GM19351 (cell line): ENCODE measurements around the gene ZBTB1.
"Not testable (repeated sequence)": the region's sequence is repeated elsewhere in the genome, so short reads cannot be mapped to it uniquely, and the experiment has no call there.

Experiments used
- ATAC-seq: cut with Tn5 transposase; IDR thresholded peaks from one replicate; pipeline ENCODE4 v1.9.1; 2021; ENCODE audit warnings: mild to moderate bottlenecking, moderate library complexity; ENCODE audit not compliant: unreplicated experiment

ZBTB1 gene

DNA sequence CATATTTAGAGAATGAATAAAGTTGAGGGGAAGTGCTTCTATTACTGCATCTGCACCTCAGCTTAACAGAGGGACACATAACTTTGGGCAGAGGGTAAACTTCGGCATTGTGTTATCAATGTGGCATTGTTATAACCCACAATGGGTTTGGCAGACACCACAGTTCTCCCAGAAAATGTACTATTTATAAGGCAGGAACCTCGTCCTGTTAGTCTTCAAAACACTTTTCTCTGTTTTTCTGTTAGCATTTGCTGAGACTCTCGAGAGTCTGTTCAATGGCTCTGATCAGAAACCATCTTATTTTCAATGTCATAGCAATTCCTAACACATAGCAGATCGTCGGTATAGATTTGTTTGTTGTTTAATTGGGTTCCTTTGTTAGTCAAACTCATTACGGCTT is 59.1 kb downstream of the ZBTB1 start:
- no peak for ATAC-seq

DNA sequence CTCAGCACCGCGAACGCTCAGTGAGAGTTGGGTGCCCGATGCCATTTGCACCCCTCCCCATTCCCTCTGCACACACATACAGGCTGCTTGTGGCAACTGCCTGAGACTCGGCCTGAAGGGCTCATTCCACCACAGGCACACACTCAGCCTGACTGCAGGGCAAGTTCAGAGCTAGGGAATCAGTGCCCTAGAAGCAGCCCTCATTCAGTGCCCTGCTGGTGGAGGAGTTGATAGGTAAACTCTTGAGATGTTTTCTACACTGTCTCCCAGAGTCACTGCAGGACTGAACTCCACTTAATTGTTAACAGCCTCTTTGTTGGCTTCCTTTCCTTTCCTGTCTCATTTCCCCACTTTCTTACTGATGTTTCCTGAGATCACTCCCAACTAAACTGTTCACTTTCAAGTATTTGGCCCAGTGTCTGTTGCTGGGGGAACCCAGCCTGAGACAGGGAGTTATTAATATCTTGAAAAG is 62.1 kb downstream of the ZBTB1 start:
- no peak for ATAC-seq

DNA sequence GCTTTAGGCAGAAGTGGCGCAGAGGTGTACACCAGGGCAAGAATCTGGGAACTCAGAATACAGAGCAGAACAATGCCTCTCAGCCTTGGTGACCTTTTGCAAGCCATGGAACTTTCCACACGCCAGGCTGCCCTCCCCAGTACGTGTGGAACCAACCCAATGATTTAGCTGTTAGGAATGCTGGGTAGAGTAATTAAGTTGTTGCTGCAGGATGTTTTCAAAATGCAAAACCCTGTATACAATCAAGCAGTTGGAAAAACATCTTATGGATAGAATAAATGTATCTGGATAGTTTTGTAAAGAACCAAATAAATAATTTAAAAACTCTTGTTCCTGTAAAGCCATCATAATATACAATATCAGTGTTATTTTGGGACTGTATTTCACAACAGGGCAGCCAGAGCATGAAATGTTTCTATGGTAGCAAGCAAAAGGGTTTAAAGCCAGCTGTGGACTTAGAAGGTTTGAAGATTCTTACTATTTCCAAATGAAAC is 64.6 kb downstream of the ZBTB1 start:
- no peak for ATAC-seq

- not testable (repeated sequence) for ATAC-seq
Measured at GRCh38 chr14:64569646-64570045, 65.1 kb downstream of the ZBTB1 start.

DNA sequence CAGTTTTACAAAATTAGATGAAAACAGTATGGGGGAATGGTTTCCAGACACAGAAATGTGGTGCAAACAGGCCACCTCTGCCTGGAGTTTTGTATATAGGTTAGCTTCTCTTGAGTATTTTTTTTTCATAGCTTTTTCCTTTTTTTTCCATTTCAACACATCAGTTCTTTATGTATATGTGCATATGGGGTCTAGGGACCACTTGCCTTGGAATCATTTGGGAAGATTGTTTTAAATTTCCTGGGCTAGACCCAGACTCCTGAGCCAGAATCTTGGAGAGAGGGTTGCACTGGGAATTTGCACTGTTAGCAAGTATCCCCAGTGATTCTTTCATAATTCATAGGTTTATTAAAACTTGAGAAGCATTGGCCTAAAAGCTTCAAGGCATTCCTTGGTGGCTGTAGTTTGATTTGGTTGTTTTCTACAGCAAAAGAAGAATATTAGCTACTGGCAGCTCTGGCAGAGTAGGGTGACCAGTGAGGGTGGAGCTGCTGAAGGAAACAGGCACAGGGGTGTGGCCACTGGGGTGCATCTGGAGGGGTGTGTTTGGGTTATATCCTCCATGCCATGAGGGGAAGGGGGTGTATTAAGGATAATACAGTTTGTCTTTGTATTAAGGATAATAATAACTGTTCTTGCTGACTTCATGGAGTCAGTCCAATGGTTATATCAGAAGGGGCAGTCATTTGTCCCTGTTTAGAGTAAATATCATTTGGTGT is 68.0 kb downstream of the ZBTB1 start:
- no peak for ATAC-seq

DNA sequence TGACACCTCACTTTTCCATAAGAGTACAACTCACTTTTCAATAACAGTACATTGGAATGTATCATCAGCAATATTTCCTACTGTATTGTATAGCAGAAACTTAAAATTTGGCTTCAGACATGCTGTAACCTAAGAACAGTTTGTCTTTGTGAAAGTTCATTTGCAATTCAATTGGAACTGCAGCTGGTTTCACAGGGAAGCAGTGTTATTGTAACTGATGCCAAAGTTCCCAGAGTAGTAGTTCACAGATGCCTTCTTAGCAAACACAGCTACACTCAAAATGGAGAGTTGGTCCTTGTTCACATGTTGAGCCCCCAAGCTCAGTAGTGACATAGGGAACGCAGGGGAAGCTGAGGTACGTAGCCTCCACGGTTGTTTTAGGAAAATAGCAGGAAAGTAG is 68.5 kb downstream of the ZBTB1 start:
- ATAC-seq, result no peak
